IPS-18c (cell line): ENCODE data around the gene ANKMY1.
A peak's percentile ranks its signal among the peaks of the same experiment; 100 is the strongest.

ENCODE experiments used
- H3K4me3 ChIP-seq: 2 replicates; pipeline ENCODE4 v1.7.0; 2013; ENCODE audit warnings: low read depth, mild to moderate bottlenecking, low read length, moderate library complexity; ENCODE audit not compliant: insufficient read depth
- H3K9me3 ChIP-seq: one replicate; pipeline ENCODE4 v1.6.1; 2013; ENCODE audit warnings: mild to moderate bottlenecking, low read length, moderate library complexity; ENCODE audit not compliant: control insufficient read depth, insufficient read depth

Gene ANKMY1

DNA sequence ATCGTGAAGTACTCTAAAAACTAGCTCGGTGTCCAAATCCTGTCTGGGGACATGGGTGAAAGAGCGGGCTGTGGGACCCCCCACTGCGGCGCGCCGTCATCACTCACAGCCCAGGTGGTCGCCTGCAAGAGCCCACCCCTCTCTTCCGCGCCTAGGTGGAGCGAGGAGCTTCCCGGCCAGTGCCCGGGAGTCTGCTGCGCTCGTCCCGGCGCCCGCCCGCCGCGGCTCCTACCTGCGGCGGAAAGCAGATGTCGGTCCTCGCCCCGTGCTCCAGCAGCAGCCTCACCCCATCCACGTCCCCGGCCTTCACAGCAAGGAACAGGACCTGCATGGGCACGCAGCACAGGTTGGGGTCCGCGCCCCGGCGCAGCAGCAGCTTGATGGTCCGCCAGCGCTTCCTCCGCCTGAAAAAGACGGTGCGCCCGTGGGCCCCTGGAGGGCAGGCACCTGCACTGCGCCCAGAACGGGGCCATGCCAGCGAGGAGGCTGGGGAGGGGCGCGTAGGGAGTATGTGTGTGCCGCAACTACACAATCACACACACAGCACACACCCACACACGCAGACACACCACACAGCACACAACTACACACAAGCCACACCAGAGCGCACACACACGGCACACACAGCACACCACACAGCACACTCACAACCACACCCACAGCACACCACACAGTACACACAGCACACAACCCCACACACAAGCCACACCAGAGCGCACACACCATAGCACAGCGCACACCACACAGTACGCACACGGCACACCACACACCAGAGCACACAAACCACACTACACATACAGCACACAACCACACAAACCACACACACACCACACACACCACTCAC, 37.4 kb downstream of the ANKMY1 start:
- Histone ChIP-seq H3K4me3 (peak overlapping the region; percentile 50), H3K9me3 (peaks cover 2% of the 10 kb centered on the region)

DNA sequence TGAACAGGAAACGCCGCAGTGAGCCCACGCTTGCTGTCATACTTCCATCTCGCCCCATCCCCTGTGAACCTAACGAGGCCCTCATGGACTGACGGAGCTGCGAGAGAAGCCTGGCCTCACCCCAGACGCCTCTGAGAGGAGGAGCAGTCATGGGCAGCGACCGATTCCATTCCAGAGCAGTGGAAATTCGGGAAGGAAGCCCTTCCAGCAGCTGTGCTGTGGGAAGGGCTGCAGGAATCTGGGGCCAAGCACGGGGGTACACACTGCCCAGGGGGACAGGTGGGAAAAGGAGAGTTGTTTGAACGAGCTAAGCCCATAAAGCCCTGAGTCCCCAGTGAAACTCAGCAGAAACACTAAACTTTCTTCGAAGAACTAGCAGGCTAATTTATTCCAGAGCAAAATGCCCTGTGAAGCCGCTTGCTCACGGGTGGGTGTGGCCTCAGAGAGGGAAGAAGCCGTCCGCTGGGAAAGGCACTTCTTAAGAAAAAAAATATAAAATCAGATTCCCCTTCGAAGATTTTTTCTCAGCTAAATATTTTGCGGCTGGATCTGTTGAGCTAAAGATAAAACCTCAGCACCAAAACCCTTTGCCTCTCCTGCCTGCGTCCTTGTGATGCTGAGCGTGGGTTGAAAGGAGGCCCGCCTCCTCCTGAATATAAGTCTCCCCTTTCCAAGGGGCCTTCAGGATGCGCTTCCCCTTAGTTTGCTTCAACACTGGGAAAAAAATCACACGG, 38.2 kb downstream of the ANKMY1 start:
- peak overlapping the region; percentile 50; the same call in 1 of the 2 replicates for H3K4me3 ChIP-seq
- no peaks in the 10 kb centered on the region for H3K9me3 ChIP-seq

DNA sequence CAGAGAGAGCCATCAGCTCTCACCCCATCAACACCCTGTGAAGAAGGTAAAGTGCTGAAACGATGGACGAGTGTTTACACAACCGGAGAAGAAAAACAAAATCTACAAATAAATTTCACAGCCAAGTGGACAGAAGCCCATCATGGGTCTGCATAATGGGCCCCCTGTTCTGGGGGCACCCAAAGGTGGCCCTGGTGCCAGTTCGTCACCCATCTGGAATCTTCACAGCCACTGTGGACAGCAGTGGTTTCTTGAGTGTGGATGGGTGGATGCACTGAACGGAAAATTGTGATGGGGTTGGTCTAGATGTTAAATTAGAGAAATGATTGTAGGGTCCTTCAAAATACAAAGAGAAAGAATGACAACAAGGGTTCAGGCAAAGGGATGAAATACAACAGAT, 38.8 kb downstream of the ANKMY1 start:
- Histone ChIP-seq H3K4me3 (no peak overlapping the region), H3K9me3 (no peaks in the 10 kb centered on the region)

DNA sequence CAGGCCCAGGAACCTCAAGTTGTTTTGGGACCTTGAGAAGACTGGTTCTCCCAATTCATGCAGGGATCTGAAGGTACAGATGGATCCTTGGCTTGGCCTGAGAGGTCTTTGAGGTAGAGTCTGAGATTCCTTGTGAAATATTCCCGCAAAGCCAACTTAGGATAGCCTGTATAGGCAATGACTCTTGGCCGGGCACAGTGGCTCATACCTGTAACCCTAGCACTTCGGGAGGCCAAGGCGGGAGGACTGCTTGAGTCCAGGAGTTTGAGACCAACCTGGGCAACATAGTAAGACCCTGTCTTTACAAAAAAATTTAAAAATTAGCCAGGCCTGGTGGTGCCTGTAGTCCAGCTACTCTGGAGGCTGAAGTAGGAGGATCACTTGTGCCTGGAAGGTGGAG, 40.4 kb downstream of the ANKMY1 start:
- Histone ChIP-seq H3K4me3 (no peak overlapping the region), H3K9me3 (no peaks in the 10 kb centered on the region)

DNA sequence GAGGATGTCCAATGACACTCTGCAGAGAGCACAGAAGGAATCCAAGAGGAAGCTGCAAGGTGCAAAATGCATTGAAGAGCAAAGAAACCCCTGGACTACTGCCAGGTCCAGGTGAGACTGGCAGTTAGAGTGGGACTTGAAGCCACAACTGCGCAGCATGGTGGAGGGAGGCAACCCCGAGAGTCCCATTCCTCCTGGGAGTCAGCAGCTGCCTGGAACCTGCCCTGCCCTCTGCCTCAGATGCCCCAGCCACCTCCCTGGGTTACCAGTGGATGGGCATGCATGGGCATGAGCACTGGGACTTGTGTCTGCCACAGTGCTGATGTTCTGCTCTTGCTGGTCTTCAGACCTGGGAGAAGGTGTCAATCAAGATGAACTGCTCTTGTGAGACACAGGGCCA, 43.2 kb downstream of the ANKMY1 start:
- no peaks in the 10 kb centered on the region for H3K9me3 ChIP-seq
- H3K4me3 ChIP-seq: no peak overlapping the region

DNA sequence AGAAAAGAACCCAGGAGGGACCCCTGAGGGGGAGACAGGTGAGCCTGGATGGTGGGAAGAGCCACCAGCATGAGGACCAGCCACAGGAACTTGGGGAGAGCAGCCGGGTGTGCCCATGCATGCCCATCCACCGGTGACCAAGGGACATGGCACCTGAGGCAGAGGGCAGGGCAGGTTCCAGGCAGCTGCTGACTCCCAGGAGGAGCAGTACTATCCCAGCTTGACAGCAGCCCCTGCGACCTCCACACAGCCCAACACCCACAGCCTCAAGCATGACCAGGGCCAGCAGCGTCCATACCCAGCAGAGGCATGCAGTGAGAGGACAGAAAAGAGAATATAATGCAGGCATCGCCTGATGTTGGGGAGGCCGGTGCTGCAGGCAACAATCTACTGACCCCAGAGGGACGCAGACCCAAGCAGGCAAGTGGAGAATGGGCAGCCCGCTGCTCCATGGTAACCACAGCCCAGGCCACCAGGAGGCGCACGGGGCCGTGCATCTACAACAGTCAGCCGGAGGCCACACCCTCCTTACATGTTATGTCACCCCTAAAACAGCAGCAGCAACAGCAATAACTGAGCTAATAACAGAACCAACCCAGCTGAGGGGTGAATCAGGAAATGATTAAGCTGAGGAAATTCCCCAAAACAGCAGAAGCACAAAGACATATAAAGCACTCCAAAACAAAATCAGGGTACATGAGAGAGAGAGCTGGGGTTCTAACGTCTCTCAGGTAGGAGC, 44.1 kb downstream of the ANKMY1 start:
- Histone ChIP-seq H3K4me3 (no peak overlapping the region), H3K9me3 (no peaks in the 10 kb centered on the region)

DNA sequence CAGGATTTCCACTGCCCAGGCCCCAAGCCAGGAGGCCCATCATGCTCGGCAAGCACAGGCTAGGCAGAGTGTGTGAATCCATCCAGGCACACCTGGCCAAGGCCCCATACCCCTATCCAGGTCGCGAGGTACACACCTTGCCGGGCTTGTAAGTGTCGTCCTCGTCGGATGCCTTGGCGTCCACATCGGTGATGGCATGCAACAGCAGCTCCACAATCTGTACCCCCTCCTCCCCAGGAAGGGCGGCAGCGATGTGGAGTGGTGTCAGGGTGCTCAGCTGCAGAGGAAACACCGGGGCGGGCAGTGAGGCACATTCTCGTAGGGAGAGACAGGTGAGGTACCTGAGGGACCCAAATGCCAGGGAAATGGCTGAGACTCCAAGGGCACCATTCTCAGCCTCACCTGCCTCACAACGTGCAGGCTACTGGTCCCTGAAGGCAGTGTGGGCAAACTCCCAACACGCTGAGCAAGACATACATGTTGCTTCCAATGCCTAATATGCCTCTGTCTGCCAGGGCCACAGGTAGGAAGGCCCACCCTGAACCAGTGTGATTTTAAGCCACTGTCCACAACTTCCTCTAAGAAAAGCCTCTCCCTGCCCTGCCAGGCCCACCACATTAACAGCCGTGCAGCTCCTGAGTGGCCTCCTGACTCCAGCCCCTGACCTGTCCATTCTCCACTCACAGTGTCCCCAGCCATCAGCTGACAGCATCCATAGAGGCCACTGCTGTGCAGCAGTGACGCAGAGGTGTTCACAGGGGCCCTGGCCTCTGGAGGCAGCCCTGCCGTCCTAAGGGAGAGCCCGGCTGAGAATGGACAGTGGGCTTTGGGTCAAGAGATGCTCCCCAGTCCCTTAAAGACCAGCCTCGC, 44.9 kb downstream of the ANKMY1 start:
- no peaks in the 10 kb centered on the region for H3K9me3 ChIP-seq
- H3K4me3 ChIP-seq: no peak overlapping the region

DNA sequence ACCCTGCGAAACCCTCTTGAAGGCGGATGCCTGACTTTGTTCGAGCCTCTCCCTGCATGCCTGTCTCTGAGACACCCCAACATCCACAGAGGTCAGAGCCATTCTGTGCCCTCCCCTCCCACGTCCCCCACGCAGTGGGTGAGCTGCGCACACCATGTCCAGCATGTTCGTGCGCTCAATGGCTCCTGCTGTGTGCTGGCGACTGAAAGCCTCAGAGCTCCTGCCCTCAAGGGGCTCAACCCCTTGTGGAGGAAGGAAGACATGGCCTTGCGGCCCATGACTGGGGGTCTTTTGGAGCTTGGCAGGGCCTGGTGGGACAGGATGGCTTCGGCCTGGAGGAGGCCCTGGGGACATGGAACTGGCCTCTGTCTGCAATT, 45.7 kb downstream of the ANKMY1 start:
- H3K4me3 ChIP-seq: no peak overlapping the region
- no peaks in the 10 kb centered on the region for H3K9me3 ChIP-seq

DNA sequence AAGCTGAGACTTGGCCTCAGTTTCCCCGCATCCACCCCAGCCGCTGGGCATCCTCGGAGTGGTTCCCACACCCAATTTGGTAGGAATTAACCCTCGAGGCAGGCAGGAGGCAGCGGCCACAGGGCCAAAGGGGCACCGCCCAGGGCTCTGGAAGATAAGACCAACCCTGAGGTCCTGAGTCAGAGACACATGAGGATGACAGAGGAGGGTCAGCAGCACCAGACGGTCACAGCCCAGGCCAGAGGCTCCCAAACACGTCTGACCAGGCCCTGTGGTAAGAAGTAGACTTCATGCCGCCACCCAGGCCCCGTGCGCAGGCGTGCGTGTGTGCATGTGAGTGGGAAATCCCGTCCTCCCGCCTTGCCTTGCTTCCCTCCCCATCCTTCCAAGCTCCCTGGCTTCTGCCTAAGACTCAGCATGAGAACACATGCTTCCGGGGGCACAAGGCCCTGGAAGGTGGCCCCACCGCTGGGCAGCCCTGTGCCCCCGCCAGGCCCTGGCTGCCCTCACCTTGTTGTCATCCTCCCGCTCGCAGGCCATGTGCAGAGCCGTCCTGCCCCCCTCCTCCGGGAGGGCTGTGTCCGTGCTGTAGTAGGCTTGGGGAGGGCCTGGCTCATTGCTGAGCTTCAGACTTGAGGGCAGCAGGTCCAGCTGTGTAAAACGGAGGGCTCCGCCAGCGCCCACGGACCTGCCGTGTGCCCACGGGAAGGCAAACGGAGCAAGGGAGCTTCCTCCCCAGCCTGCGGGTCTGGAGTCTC, 46.3 kb downstream of the ANKMY1 start:
- H3K4me3 ChIP-seq: no peak overlapping the region
- no peaks in the 10 kb centered on the region for H3K9me3 ChIP-seq

DNA sequence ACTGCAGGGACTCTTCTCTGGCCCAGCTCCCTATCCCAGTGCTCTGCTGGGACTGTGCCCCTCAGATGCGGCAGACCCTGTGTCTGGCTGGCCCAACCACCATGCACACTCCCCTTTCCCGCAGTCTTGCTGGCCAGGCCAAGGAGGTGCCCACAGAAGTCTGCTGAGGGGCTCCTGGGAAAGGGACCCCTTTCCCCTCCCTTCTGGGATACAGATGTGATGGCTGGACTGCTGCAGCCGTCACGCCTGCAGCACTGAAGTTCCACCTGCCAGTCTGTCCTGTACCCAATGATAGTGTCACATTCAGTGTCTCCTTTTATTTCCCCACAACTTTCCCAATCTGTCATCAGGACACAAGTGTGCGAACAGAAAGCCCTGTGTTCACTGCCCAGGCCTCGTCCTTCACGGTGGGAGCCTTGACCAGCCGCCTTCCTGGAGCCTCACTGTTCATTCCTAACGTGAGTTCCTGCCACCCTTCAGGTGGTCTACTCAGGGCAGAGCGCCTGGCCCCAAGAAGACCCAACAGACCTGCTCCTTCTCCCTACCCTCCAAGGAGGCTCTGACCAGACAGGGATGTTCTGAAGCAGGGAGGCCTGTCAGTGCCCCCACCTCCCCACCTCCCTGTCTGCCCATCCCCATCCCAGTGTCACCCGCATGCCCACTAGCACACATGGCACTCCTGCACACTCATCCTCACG, 47.1 kb downstream of the ANKMY1 start:
- H3K9me3 ChIP-seq: no peaks in the 10 kb centered on the region

DNA sequence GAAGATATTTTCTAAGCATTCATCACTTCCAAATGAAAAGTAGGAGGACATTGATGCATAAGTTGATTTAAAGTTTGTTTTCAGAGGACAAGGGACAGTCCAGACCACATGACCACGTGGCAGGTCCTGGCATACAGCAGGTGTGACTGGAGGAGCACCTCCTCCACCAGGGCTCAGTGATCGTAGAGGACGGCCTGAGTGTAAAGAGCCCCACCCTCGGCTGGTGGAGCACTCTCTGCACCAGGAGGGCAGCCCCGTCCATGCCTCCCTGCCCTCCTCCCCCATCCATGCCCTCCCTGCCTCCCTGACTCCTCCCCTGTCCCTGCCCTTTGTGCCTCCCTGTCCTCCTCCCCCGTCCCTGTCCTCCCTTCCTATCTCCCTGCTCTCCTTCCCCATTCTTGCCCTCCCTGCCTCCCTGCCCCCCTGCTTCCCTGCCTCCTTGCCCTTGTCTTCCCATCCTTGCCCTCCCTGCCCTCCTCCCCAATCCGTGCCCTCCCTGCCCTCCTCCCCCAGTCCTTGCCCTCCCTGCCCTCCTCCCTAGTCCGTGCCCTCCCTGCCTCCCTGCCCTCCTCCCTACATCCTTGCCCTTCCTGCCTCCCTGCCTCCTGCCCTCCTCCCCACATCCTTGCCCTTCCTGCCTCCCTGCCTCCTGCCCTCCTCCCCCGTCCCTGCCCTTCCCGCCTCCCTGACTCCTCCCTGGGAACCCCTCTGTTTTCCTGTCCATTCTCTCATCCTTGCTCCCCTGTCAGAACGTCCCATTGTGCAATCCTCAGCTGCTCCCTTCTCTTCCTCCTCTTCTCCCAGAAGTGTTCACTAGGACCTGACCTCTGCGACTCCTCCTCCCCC, 47.9 kb downstream of the ANKMY1 start:
- no peaks in the 10 kb centered on the region for H3K9me3 ChIP-seq
- no peak overlapping the region for H3K4me3 ChIP-seq

More for the DNA sequence above, 47.1 kb downstream of the ANKMY1 start:
- H3K4me3 ChIP-seq: no peak overlapping the region

DNA sequence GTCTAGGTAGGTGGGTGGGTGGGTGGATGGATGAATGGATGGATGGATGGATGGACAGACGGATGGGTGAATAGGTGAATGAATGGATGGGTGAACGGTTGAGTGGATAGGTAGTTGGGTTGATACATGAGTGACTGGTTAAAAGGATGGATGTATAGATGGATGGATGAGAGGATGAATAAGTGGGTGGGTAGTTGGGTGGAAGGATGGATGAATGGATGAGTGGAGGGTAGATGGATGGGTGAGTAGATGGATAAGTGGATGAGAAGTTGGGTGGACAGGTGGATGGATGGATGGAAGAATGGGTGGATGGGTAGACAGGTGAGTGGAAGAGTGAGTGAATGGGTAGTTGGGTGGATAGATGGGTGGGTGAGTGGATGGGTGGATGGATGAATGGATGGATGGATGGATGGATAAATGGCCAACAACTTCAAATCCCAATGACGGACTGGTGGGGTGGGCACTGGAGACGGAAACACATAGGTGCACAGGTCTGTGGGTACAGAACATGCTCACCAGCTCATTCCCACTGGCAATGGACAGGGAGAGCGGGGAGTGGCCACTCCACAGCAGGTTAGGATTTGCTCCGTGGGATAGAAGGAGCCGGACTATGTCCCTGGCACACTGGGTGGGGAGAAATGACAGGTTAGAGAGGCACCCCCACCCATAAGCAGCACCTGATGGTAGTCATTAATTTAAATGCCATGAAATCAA, 48.8 kb downstream of the ANKMY1 start:
- H3K4me3 ChIP-seq: no peak overlapping the region
- H3K9me3 ChIP-seq: no peaks in the 10 kb centered on the region

DNA sequence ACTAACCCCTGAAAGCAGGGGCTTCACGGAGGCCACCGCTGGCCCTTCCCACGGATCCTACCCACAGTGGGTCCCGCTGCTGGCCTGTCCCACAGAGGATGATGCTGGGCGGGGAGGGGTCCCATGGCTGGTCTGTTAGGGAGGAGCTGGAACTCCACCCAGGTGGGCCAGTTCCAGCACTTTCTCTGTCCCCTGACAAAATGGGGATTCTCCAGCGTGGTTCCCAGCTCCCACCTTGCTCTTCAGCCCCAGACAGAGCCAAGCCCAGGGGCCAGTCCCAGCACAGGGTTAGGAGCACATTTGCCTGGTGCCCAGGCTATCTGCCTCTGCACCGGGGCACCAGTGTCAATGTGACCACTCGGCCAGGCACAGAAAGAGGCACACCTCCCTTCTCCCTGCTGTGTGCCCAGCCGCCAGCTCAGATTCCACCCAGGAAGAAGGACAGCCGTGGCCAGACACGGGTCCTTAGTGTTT, 50.0 kb downstream of the ANKMY1 start:
- H3K4me3 ChIP-seq: no peak overlapping the region

DNA sequence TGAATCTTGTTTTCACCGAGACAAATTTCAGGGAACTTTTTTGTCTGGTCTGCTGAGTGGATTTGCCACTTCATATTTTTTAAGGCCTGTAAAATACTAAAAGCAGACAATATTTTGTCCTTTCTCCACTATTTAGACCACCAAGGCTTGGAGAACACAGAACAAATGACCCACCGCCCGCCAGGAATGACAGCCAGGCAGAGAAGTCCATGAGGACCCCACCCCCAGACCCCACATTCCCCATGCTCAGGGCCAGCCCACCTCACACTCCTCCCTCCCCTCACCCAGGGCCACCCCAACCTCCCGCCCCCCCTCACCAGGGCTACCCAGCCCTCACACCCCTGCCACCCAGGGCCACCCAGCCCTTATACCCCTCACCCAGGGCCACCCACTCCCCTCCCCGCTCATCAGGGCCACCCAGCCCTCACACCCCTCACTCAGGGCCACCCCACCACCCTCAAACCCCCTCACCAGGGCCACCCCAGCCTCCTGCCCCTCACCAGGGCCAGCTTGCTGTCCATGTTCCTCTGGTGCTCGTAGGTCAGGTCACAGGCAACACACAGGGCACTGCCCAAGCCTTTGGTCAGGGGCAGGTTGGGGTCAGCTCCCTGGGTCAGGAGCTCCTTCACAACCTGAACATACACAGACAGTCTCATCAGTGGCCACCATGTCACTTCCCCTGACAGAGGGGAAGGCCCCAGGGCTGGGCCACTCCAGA, 50.6 kb downstream of the ANKMY1 start:
- Histone ChIP-seq H3K4me3 (no peak overlapping the region), H3K9me3 (no peaks in the 10 kb centered on the region)

More for the DNA sequence above, 50.0 kb downstream of the ANKMY1 start:
- H3K9me3 ChIP-seq: no peaks in the 10 kb centered on the region
